H1 (cell line): ENCODE results near the gene MMP15. TPM values are rescaled to one million over a fixed set of nuclear protein-coding genes. Genes with fewer than 3 reads are reported as not detected.

Experiments used
- EZH2 ChIP-seq: fragments of 200-600 bp; sonication (generic); IDR thresholded peaks from 2 replicates; pipeline ENCODE4 v1.7.1; 2012; ENCODE audit warnings: low read depth, mild to moderate bottlenecking, moderate library complexity, low read length, inconsistent platforms; ENCODE audit not compliant: severe bottlenecking
- GTF2F1 ChIP-seq: IDR thresholded peaks from 2 replicates; pipeline ENCODE4 v1.6.1; 2012; ENCODE audit warnings: low read depth, low read length, improper control_type of control experiment, borderline replicate concordance
- SIX5 ChIP-seq: IDR thresholded peaks from 2 replicates; pipeline ENCODE4 v1.6.1; 2011; ENCODE audit warnings: mild to moderate bottlenecking, low read depth, low read length
- SP1 ChIP-seq: IDR thresholded peaks from 2 replicates; pipeline ENCODE4 v1.6.1; 2011; ENCODE audit warnings: low read depth, low read length
- SRF ChIP-seq: IDR thresholded peaks from 2 replicates; pipeline ENCODE4 v1.6.1; 2011; ENCODE audit warnings: mild to moderate bottlenecking, low read depth, low read length, moderate library complexity
- TEAD4 ChIP-seq: IDR thresholded peaks from 2 replicates; pipeline ENCODE4 v1.6.1; 2012; ENCODE audit warnings: low read depth, low read length, inconsistent platforms, mixed read lengths
- YY1 ChIP-seq: IDR thresholded peaks from 2 replicates; pipeline ENCODE4 v1.6.1; 2011; ENCODE audit warnings: low read depth, mild to moderate bottlenecking, low read length
- polyA plus RNA-seq, 7 experiments: library from polyadenylated mRNA; depleted of rRNA in 3 of 7; stranded (reverse) in 5 of 7; unstranded in 2 of 7; fragments of >200 nt in 5 of 7; fragments of 200-250 nt in 2 of 7; gene quantifications; 1 replicate in 5 of 7; 2 replicates in 1 of 7; 4 replicates in 1 of 7; pipeline versions ENCODE4 v1.2.1 to v1.2.3, GENCODE V29; 2011 to 2013; ENCODE audit warnings: missing spikeins in 2 of 7, mixed read lengths in 2 of 7
- total RNA-seq: library from RNA; stranded (reverse); fragmentation: NEBNext Ultra II Directional; extraction: Animal tissue kit (Norgen Biotek cat#: 25700); gene quantifications from 2 replicates; pipeline ENCODE4 v1.2.1, GENCODE V29; 2021

The MMP15 gene
- total and polyA plus RNA-seq, 2 of the 8 experiments (the other 6 are each of a cell fraction or from before 2014, with no cell fraction given), result 38.5 to 42.2 TPM

DNA sequence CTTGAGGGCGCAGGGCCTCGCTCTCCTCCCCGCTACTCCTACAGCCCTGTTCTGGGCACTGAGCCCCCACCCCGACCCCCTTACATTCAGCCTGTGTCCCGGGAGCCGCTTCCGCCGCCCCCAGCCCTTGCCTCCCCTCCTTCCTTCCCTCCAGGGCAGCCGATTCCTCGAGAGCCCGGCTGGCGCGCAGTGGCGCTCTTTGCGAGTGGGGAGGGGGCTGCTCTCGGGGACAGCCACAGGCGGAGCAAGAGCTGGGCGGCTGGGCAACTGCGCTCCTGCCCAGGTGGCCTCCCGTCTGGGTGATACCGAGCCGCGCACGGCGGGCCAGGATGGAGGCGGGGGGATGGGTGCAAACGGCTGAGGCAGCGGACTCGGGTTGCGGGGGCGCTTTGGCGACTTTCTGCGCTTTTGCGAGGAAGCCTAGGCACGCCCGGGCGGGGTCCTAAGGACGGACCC lies 1.2 kb downstream of the MMP15 start (continued):
- TF ChIP-seq SRF (no peak), SP1 (no peak), EZH2 (no peak), YY1 (no peak), TEAD4 (no peak), GTF2F1 (no peak), SIX5 (no peak)
